Adrenal gland (tissue), 5 donors: ENCODE data around the gene NLRP6.

Source experiments
- CTCF ChIP-seq, 6 experiments: fragments of 450-650 bp in 4 of 6; fragments of 200-600 bp in 2 of 6; sonication (generic) in 1 of 6; IDR thresholded peaks; 1 replicate in 5 of 6; 2 replicates in 1 of 6; pipeline versions ENCODE4 v1.5.1 to v1.8.0; 2016 to 2021; ENCODE audit warnings: antibody characterized with exemption in 6 of 6, mild to moderate bottlenecking in 2 of 6, moderate library complexity in 1 of 6
- POLR2A ChIP-seq, 2 donors: fragments of 450-650 bp; IDR thresholded peaks; one replicate each; pipeline ENCODE4 v1.6.1; 2017; ENCODE audit warnings: antibody characterized with exemption in 2 of 2, mild to moderate bottlenecking in 2 of 2, moderate library complexity in 1 of 2
- donor health status: DM: no; HTN: no; CAD: no.

GRCh38 chr11:250740-251299, 27.4 kb upstream of the NLRP6 start:
- TF ChIP-seq POLR2A (IDR thresholded peaks at IDR 0.05) (no peak), CTCF (IDR thresholded peaks at IDR 0.05) (peak; percentile 17 to 56 (median 45))
